PC-9 (cell line): ENCODE measurements around the gene EMD. TPM values are rescaled to one million over a fixed set of nuclear protein-coding genes. Genes with fewer than 3 reads are reported as not detected.

Experiments used
- BruUV-seq: library from RNA; stranded (reverse); fragments of 400-500 nt; replicated peaks from 2 replicates; lab custom pipeline; 2021; lab: Mats Ljungman, UMichigan
- CTCF ChIA-PET: fragments of 300-600 bp; sonication (Branson Sonifier 250); formaldehyde crosslinking; loops from one replicate; lab custom pipeline; 2022; ENCODE audit warnings: antibody characterized with exemption; lab: Charles Lee
- POLR2A ChIA-PET: fragments of 300-600 bp; sonication (Branson Sonifier 250); formaldehyde crosslinking; loops from one replicate; lab custom pipeline; 2022; ENCODE audit warnings: antibody characterized with exemption; ENCODE audit not compliant: unreplicated experiment; lab: Charles Lee
- DNase-seq, 2 experiments: peaks; one replicate each; pipeline versions ENCODE4 v3.0.0 to v3.0.0-alpha.2; 2015 to 2022; ENCODE audit warnings: mixed read lengths in 1 of 2
- H2AFZ ChIP-seq: fragments of 200-600 bp; sonication (generic); 2 replicates; pipeline ENCODE4 v1.8.1; 2017; ENCODE audit warnings: antibody characterized with exemption
- H3F3A ChIP-seq: fragments of 200-600 bp; sonication (generic); 2 replicates; pipeline ENCODE4 v1.8.1; 2017; ENCODE audit warnings: antibody characterized with exemption, mild to moderate bottlenecking, low read depth; ENCODE audit not compliant: insufficient read depth
- H3K27ac ChIP-seq: fragments of 200-600 bp; sonication (generic); 2 replicates; pipeline ENCODE4 v1.6.1; 2016; ENCODE audit warnings: mixed run types
- H3K27me3 ChIP-seq: fragments of 200-600 bp; sonication (generic); 2 replicates; pipeline ENCODE4 v1.6.1; 2016; ENCODE audit warnings: low read depth, mixed run types; ENCODE audit not compliant: insufficient read depth
- H3K36me3 ChIP-seq: fragments of 200-600 bp; sonication (generic); 2 replicates; pipeline ENCODE4 v1.6.1; 2016; ENCODE audit warnings: low read depth, mixed run types
- H3K4me1 ChIP-seq: fragments of 200-600 bp; sonication (generic); replicated peaks from 2 replicates; pipeline ENCODE4 v1.6.1; 2016; ENCODE audit warnings: mixed run types; ENCODE audit not compliant: insufficient read depth
- H3K4me2 ChIP-seq: fragments of 200-600 bp; sonication (generic); 2 replicates; pipeline ENCODE4 v1.6.1; 2017; ENCODE audit warnings: mixed run types
- H3K4me3 ChIP-seq: fragments of 200-600 bp; sonication (generic); 2 replicates; pipeline ENCODE4 v1.6.1; 2016; ENCODE audit warnings: mixed run types
- H3K79me2 ChIP-seq: fragments of 200-600 bp; sonication (generic); 2 replicates; pipeline ENCODE4 v1.6.1; 2017; ENCODE audit warnings: low read depth, mixed run types
- H3K9me2 ChIP-seq: fragments of 200-600 bp; sonication (generic); 2 replicates; pipeline ENCODE4 v1.8.1; 2017; ENCODE audit warnings: mild to moderate bottlenecking; ENCODE audit not compliant: insufficient read depth
- H3K9me3 ChIP-seq: fragments of 200-600 bp; sonication (generic); 2 replicates; pipeline ENCODE4 v1.8.1; 2016; ENCODE audit warnings: low read depth; ENCODE audit not compliant: insufficient read depth
- H4K20me1 ChIP-seq: fragments of 200-600 bp; sonication (generic); 2 replicates; pipeline ENCODE4 v1.8.1; 2017; ENCODE audit not compliant: insufficient read depth
- EZH2 ChIP-seq: fragments of 200-600 bp; sonication (generic); IDR thresholded peaks from 2 replicates; pipeline ENCODE4 v1.8.0; 2017; ENCODE audit warnings: antibody characterized with exemption, low read depth
- intact Hi-C: fragments of 100-400 bp; cut with micrococcal nuclease; formaldehyde crosslinking; loops from one replicate; pipeline ENCODE4 v1.10.0; 2022; ENCODE audit not compliant: unreplicated experiment
- total RNA-seq: library from RNA; stranded (reverse); gene quantifications from 2 replicates; pipeline ENCODE4 v1.2.3, GENCODE V29; 2021
- TF ChIP-seq, protein P1 (sequence below): fragments of 200-600 bp; sonication (generic); conservative IDR thresholded peaks from 2 replicates; pipeline ENCODE4 v1.6.1; 2017; ENCODE audit warnings: mixed run types, antibody characterized with exemption, mild to moderate bottlenecking, moderate library complexity

Gene EMD
- total RNA-seq, 1 experiment from 2014 or later = 164 TPM

DNA sequence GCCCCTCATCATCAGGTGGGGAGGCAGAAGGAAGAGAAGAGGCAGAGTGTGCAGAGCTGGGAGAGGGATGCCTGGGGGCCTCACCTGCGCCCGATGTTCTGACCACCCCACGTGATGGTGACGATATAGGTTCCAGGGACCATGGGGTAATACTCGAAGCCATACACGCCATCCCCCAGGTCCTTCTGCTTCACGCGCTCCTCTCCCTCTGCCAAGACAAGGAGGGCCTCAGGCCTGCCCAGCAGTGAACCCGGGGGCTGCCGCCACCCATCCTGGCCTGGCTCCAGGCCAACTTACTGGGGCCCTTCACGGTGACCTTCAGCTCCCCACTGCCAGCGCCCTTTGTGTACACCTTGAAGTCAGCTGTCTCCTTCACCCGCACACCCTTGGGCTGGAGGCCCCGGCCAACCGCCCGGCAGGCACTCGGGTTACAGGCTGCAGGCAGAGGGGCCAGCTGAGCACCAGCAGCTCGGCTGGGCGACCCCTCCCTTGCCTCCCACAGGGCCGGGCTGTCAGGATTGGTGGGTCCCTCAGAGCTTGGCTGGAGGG, 14.0 kb upstream of the EMD start:
- BruUV-seq = no TSS peak

DNA sequence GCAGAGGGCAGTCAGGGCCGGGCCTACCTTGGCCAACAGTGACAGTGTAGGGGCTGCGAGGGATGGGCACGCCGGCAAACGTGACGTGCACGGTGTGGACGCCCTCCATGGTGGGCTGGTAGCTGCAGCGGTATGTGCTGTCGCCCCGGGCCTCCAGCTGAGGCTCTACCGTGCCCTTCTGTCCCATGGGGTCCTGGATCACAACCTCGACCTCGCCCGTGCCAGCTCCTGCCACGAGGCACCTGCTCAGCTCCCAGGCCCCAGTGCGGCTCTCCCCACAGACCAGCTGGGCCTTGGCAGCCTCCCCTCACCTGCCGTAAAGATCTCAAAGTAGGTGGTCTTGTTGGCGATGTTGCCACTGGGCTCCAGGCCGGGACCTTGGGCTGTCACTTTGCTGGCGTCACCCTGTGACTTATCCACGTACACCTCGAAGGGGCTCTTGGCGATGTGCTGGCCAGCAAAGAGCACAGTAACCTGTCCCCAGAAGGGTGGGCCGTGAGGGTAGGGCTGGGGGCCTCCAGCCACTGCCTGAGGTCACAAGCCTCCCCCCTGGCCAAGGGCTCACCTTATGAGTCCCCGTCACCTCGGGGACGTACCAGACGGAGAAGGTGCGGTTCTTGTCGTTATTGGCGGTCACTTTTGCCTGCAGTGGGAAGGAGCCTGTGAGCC, 13.0 kb upstream of the EMD start:
- Histone ChIP-seq H3K9me3 (no peaks in the 10 kb centered on the region), H4K20me1 (no peaks in the 10 kb centered on the region), H3K36me3 (no peaks in the 10 kb centered on the region), H3K4me1 (no peaks in the 10 kb centered on the region), H3K9me2 (no peaks in the 10 kb centered on the region), H3K27ac (no peak overlapping the region), H3K79me2 (peaks cover 35% of the 10 kb centered on the region), H3K27me3 (no peaks in the 10 kb centered on the region), H3F3A (no peaks in the 10 kb centered on the region; the same call in 1 of the 2 replicates), H2AFZ (no peak overlapping the region), H3K4me3 (no peak overlapping the region), H3K4me2 (no peak overlapping the region)
- intact Hi-C loops = no loop called here
- BruUV-seq = no TSS peak
- POLR2A ChIA-PET = no interaction called here
- CTCF ChIA-PET = no interaction called here
- DNase-seq = no peak
- TF ChIP-seq EZH2 = no peak
- TF ChIP-seq, protein P1, sequence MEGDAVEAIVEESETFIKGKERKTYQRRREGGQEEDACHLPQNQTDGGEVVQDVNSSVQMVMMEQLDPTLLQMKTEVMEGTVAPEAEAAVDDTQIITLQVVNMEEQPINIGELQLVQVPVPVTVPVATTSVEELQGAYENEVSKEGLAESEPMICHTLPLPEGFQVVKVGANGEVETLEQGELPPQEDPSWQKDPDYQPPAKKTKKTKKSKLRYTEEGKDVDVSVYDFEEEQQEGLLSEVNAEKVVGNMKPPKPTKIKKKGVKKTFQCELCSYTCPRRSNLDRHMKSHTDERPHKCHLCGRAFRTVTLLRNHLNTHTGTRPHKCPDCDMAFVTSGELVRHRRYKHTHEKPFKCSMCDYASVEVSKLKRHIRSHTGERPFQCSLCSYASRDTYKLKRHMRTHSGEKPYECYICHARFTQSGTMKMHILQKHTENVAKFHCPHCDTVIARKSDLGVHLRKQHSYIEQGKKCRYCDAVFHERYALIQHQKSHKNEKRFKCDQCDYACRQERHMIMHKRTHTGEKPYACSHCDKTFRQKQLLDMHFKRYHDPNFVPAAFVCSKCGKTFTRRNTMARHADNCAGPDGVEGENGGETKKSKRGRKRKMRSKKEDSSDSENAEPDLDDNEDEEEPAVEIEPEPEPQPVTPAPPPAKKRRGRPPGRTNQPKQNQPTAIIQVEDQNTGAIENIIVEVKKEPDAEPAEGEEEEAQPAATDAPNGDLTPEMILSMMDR = no peak

More for the DNA sequence above, 14.0 kb upstream of the EMD start:
- Histone ChIP-seq H3K9me3 (no peaks in the 10 kb centered on the region), H4K20me1 (no peaks in the 10 kb centered on the region), H3K4me1 (no peaks in the 10 kb centered on the region), H3K79me2 (peaks cover 26% of the 10 kb centered on the region), H3K4me2 (no peak overlapping the region), H3K9me2 (no peaks in the 10 kb centered on the region), H3F3A (no peaks in the 10 kb centered on the region; the same call in 1 of the 2 replicates), H3K27me3 (no peaks in the 10 kb centered on the region), H3K4me3 (no peak overlapping the region), H3K27ac (no peak overlapping the region), H3K36me3 (no peaks in the 10 kb centered on the region), H2AFZ (no peak overlapping the region)
- intact Hi-C loops = no loop called here
- DNase-seq = no peak
- CTCF ChIA-PET = no interaction called here
- POLR2A ChIA-PET = interaction anchor here (0.6 to 0.7 kb wide), 2 partner anchors 176 to 352 kb away, joined by 3 read pairs; no protein-coding TSS in a partner anchor
- no peak for TF ChIP-seq EZH2
- TF ChIP-seq, protein P1 = no peak

DNA sequence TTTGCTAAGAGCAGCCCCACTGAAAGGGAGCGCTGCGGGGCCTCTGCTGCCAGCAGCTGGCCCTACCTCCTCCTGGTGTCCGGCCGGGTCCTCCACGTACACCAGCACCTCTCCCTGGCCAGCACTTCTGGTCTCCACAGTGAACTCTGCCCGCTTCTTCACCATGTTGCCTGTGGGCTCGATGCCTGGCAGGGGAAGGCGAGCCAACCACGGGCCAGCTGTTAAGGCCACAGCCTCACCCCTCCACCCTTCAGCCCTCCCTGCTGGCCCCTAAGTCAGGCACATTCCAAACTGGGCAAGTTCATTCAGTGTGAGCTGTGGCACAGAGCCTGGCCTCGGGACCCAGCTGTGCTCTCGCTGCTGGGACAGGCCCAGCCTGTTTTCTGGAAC, 12.4 kb upstream of the EMD start:
- DNase-seq = no peak
- H3F3A ChIP-seq = no peaks in the 10 kb centered on the region; the same call in 1 of the 2 replicates
- H3K4me3 ChIP-seq = no peak overlapping the region
- H3K4me1 ChIP-seq = no peaks in the 10 kb centered on the region
- no peak overlapping the region for H3K4me2 ChIP-seq
- no peaks in the 10 kb centered on the region for H3K36me3 ChIP-seq
- no peaks in the 10 kb centered on the region for H4K20me1 ChIP-seq
- H3K9me2 ChIP-seq = no peaks in the 10 kb centered on the region
- H3K79me2 ChIP-seq = peaks cover 35% of the 10 kb centered on the region
- no peak overlapping the region for H2AFZ ChIP-seq
- intact Hi-C loops = no loop called here
- no TSS peak for BruUV-seq
- ChIA-PET CTCF (no interaction called here), POLR2A (no interaction called here)
- no peaks in the 10 kb centered on the region for H3K9me3 ChIP-seq
- no peak overlapping the region for H3K27ac ChIP-seq
- no peaks in the 10 kb centered on the region for H3K27me3 ChIP-seq
- TF ChIP-seq, protein P1 = no peak
- TF ChIP-seq EZH2 = no peak
